ENCODE measurements around the gene CADPS. TPM values are rescaled to one million over a fixed set of nuclear protein-coding genes. Genes with fewer than 3 reads are reported as not detected.

The CADPS gene
- polyA plus RNA-seq, 1 of the 3 experiments (the other 2 are of a cell fraction): 5.8 TPM

DNA sequence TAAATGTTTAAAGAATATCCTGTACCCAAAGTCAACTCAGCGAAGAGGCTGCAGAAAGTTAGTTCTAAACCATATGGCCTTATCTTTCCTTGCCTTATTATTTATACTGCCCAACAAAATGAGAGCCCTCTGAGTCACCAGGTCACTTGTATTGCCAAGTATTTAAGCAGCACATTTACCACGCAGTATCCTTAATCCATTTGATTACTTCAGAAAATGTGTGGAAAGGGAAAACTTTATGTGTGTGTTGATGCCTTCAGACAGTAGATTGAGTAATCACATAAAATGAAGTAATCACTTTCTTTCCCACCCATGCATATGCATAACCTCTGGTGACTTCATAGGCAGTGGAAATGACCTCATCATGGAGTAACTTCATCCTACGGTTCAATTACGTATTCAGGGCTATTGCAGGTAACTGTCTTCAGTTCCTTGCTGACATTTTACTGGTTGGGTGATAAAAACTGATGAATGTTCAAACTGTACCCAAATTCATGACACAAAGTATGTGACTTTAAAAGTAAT lies 7.5 kb upstream of the CADPS start (continued):
- no peak for TF ChIP-seq SMC3 (IDR thresholded peaks at IDR 0.05; ENCODE audit: low read depth, low read length)
- no peak for TF ChIP-seq MEF2A (IDR thresholded peaks at IDR 0.05; ENCODE audit: borderline replicate concordance, low read depth)

- ChIA-PET CTCF (interaction anchor here (1.3 to 6.6 kb wide), 2 partner anchors 209 to 317 kb away, joined by 4 to 57 read pairs; no protein-coding TSS in a partner anchor), POLR2A (no interaction called here)
- no peaks in the 10 kb centered on the region for H3K9me3 ChIP-seq
- H3K79me2 ChIP-seq (ENCODE audit: insufficient read depth): no peaks in the 10 kb centered on the region; the same call in 1 of the 2 replicates
- no peaks in the 10 kb centered on the region for H3K9me2 ChIP-seq
- no peak overlapping the region for H3K27ac ChIP-seq (ENCODE audit: low read depth in 2 of 2, low read length in 1 of 2)
- WGBS (ENCODE audit: low lambda C conversion rate): 56% methylated on average over 13 of the region's 17 CpGs
- H3F3A ChIP-seq (replicated peaks; ENCODE audit: insufficient read depth): peaks cover 8% of the 10 kb centered on the region
- H2AFZ ChIP-seq (ENCODE audit: low read depth): no peak overlapping the region
- no peaks in the 10 kb centered on the region for H3K27me3 ChIP-seq (ENCODE audit: insufficient read depth)
- no peaks in the 10 kb centered on the region for H4K20me1 ChIP-seq (ENCODE audit: insufficient read depth)
- H3K9ac ChIP-seq: no peak overlapping the region
- no peak overlapping the region for H3K4me3 ChIP-seq (ENCODE audit: low read depth in 2 of 2, low read length in 1 of 2)
- peak overlapping the region; percentile 95; the same call in 1 of the 2 replicates for H3K4me2 ChIP-seq
- TF ChIP-seq REST (IDR thresholded peaks at IDR 0.05; ENCODE audit: low read depth, low read length): peak; percentile 98
- no peak for TF ChIP-seq SIN3A (IDR thresholded peaks at IDR 0.05; ENCODE audit: borderline replicate concordance, low read depth, low read length)
- TF ChIP-seq FOSL2 (IDR thresholded peaks at IDR 0.05; ENCODE audit: borderline replicate concordance, low read depth): no peak
- peak; percentile 2 for DNase-seq
- peaks cover 0 to 15% of the 10 kb centered on the region in 2 experiments; a peak in 2 of 4 replicates for H3K4me1 ChIP-seq (ENCODE audit: control insufficient read depth in 1 of 2, insufficient read depth in 2 of 2, low read depth in 1 of 2, low read length in 1 of 2)
- no peaks in the 10 kb centered on the region for H3K36me3 ChIP-seq (replicated peaks in 1 of 2; ENCODE audit: control insufficient read depth in 1 of 2, insufficient read depth in 2 of 2, low read length in 1 of 2)
Measured at GRCh38 chr3:62876064-62876463, 848 bp upstream of the CADPS start.

DNA sequence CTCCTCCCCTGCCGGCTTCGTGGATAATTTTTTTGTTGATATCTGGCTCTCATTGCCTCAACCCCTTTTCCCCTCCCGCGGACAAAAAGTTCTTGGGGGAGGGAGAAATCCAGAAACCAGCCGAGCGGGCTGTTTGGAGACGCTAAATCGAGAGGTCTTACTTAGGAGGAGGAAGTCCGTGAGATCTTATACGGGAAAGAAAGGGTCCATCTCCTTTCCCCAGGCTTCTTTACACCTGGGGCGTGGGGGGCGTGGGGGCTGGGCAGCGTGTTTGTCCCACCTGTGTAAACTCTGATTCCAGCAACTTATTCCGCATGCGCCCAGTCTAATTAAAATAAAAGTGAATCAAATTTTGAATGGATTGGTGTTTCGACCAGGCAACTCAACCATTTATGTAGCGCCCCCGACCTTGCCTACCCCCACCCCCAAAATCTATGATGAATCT lies 364 bp upstream of the CADPS start:
- ChIA-PET POLR2A (no interaction called here), CTCF (interaction anchor here (1.4 to 6.6 kb wide), 5 partner anchors 16 to 319 kb away, joined by 3 to 57 read pairs (median 6); no protein-coding TSS in a partner anchor)
- Histone ChIP-seq H3F3A (replicated peaks; ENCODE audit: insufficient read depth) (peaks cover 12% of the 10 kb centered on the region), H3K4me3 (ENCODE audit: low read depth in 2 of 2, low read length in 1 of 2) (peak overlapping the region; percentile 61 to 81), H2AFZ (ENCODE audit: low read depth) (peak overlapping the region; percentile 61; the same call in 1 of the 2 replicates), H3K9me2 (no peaks in the 10 kb centered on the region), H3K9me3 (no peaks in the 10 kb centered on the region), H3K27ac (ENCODE audit: low read depth in 2 of 2, low read length in 1 of 2) (no peak overlapping the region), H3K36me3 (replicated peaks in 1 of 2; ENCODE audit: control insufficient read depth in 1 of 2, insufficient read depth in 2 of 2, low read length in 1 of 2) (no peaks in the 10 kb centered on the region), H3K27me3 (ENCODE audit: insufficient read depth) (no peaks in the 10 kb centered on the region), H3K4me2 (peak overlapping the region; percentile 95), H3K4me1 (ENCODE audit: control insufficient read depth in 1 of 2, insufficient read depth in 2 of 2, low read depth in 1 of 2, low read length in 1 of 2) (peaks cover 0 to 15% of the 10 kb centered on the region in 2 experiments; a peak in 2 of 4 replicates), H4K20me1 (ENCODE audit: insufficient read depth) (no peaks in the 10 kb centered on the region), H3K9ac (peak overlapping the region; percentile 49; the same call in 1 of the 2 replicates), H3K79me2 (ENCODE audit: insufficient read depth) (no peaks in the 10 kb centered on the region; the same call in 1 of the 2 replicates)
- peak; percentile 3 for DNase-seq
- TF ChIP-seq FOXJ3 (CRISPR knock-in tag; IDR thresholded peaks at IDR 0.05) (no peak), SMC3 (IDR thresholded peaks at IDR 0.05; ENCODE audit: low read depth, low read length) (no peak)
- TF ChIP-seq, protein P1, sequence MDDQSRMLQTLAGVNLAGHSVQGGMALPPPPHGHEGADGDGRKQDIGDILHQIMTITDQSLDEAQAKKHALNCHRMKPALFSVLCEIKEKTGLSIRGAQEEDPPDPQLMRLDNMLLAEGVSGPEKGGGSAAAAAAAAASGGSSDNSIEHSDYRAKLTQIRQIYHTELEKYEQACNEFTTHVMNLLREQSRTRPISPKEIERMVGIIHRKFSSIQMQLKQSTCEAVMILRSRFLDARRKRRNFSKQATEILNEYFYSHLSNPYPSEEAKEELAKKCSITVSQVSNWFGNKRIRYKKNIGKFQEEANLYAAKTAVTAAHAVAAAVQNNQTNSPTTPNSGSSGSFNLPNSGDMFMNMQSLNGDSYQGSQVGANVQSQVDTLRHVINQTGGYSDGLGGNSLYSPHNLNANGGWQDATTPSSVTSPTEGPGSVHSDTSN (IDR thresholded peaks at IDR 0.05): no peak
- TF ChIP-seq, protein P2, sequence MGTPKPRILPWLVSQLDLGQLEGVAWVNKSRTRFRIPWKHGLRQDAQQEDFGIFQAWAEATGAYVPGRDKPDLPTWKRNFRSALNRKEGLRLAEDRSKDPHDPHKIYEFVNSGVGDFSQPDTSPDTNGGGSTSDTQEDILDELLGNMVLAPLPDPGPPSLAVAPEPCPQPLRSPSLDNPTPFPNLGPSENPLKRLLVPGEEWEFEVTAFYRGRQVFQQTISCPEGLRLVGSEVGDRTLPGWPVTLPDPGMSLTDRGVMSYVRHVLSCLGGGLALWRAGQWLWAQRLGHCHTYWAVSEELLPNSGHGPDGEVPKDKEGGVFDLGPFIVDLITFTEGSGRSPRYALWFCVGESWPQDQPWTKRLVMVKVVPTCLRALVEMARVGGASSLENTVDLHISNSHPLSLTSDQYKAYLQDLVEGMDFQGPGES (IDR thresholded peaks at IDR 0.05; ENCODE audit: low read depth, low read length): no peak
- WGBS (ENCODE audit: low lambda C conversion rate): 11% methylated on average over 18 of the region's 18 CpGs

Measured in SK-N-SH (cell line).